Measurements from ENCODE around the gene ZC3H18. TPM values are rescaled to one million over a fixed set of nuclear protein-coding genes. Genes with fewer than 3 reads are reported as not detected.

Gene ZC3H18
- total RNA-seq, 1 experiment from 2014 or later, result 57.8 TPM

- no peaks in the 10 kb centered on the region for H3K27me3 ChIP-seq (ENCODE audit: insufficient read depth, low read length)
- no peak for ATAC-seq
- H3K9me3 ChIP-seq (ENCODE audit: control insufficient read depth in 1 of 2, insufficient read depth in 1 of 2, low read depth in 1 of 2, low read length in 2 of 2), result no peaks in the 10 kb centered on the region
- ChIA-PET CTCF (no interaction called here), RAD21 (ENCODE audit: low non-redundant PET in 1 of 2, low total read pairs in 2 of 2, uncharacterized antibody in 2 of 2, unreplicated experiment in 2 of 2) (no interaction called here), POLR2A (no interaction called here)
- H3K36me3 ChIP-seq (ENCODE audit: control insufficient read depth in 1 of 2, insufficient read depth in 2 of 2, low read length in 2 of 2), result 0 out of 4 replicates have a peak, but pooled peaks cover 0 to 2% of the 10 kb centered on the region in 2 experiments
- H3K9ac ChIP-seq (ENCODE audit: low read length), result no peak overlapping the region
- H2AFZ ChIP-seq (ENCODE audit: low read depth, low read length, poor library complexity, severe bottlenecking), result no peak overlapping the region
- H3K4me2 ChIP-seq (ENCODE audit: low read length), result no peak overlapping the region
- H3K9me2 ChIP-seq (ENCODE audit: insufficient read depth), result no peaks in the 10 kb centered on the region
- no peak overlapping the region for H3K27ac ChIP-seq (ENCODE audit: low read depth, low read length)
- TF ChIP-seq POLR2AphosphoS5 (IDR thresholded peaks at IDR 0.05; ENCODE audit: low read depth, low read length), result no peak
- TF ChIP-seq CEBPB (IDR thresholded peaks at IDR 0.05; ENCODE audit: low read depth), result no peak
- TF ChIP-seq, protein P1, sequence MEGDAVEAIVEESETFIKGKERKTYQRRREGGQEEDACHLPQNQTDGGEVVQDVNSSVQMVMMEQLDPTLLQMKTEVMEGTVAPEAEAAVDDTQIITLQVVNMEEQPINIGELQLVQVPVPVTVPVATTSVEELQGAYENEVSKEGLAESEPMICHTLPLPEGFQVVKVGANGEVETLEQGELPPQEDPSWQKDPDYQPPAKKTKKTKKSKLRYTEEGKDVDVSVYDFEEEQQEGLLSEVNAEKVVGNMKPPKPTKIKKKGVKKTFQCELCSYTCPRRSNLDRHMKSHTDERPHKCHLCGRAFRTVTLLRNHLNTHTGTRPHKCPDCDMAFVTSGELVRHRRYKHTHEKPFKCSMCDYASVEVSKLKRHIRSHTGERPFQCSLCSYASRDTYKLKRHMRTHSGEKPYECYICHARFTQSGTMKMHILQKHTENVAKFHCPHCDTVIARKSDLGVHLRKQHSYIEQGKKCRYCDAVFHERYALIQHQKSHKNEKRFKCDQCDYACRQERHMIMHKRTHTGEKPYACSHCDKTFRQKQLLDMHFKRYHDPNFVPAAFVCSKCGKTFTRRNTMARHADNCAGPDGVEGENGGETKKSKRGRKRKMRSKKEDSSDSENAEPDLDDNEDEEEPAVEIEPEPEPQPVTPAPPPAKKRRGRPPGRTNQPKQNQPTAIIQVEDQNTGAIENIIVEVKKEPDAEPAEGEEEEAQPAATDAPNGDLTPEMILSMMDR (IDR thresholded peaks at IDR 0.05 in 2 of 3, conservative IDR thresholded peaks at IDR 0.05 in 1 of 3; ENCODE audit: borderline replicate concordance in 1 of 3, insufficient read depth in 1 of 3, low read depth in 2 of 3, low read length in 2 of 3), result no peak
- no peak for TF ChIP-seq FOSL1 (IDR thresholded peaks at IDR 0.05; ENCODE audit: low read depth)
- TF ChIP-seq, protein P2, sequence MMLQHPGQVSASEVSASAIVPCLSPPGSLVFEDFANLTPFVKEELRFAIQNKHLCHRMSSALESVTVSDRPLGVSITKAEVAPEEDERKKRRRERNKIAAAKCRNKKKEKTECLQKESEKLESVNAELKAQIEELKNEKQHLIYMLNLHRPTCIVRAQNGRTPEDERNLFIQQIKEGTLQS (IDR thresholded peaks at IDR 0.05), result no peak
- no peak for TF ChIP-seq JUND (IDR thresholded peaks at IDR 0.05)
- no peak for TF ChIP-seq REST (IDR thresholded peaks at IDR 0.05; ENCODE audit: low read depth)
- TF ChIP-seq EGR1 (IDR thresholded peaks at IDR 0.05; ENCODE audit: low read depth), result no peak
- no peak for DNase-seq (ENCODE audit: low read depth, low spot score)
- intact Hi-C loops (cut with micrococcal nuclease), result loop anchor here (5.0 kb wide), 1 partner anchor 68 kb away; no protein-coding TSS in a partner anchor
- H3K4me3 ChIP-seq (replicated peaks in 1 of 2; ENCODE audit: low read depth in 1 of 2, low read length in 2 of 2), result no peak overlapping the region
- BruUV-seq (replicated peaks), result no TSS peak
- peaks cover 0 to 10% of the 10 kb centered on the region in 2 experiments; a peak in 3 of 4 replicates for H3K4me1 ChIP-seq (ENCODE audit: control insufficient read depth in 1 of 2, insufficient read depth in 2 of 2, low read length in 2 of 2)
- H3K79me2 ChIP-seq (ENCODE audit: insufficient read depth, low read length), result no peaks in the 10 kb centered on the region
- H4K20me1 ChIP-seq (ENCODE audit: insufficient read depth), result no peaks in the 10 kb centered on the region
Measured at GRCh38 chr16:88524973-88525662, 45.1 kb upstream of the ZC3H18 start.
